ENCODE data around the gene FILIP1. TPM values are rescaled to one million over a fixed set of nuclear protein-coding genes. Genes with fewer than 3 reads are reported as not detected.

FILIP1 gene
- total and polyA plus RNA-seq, 9 donors, result 1.1 to 7.1 (median 2.7) TPM

- Histone ChIP-seq H3K4me3 (no peak overlapping the region), H3K9me3 (no peaks in the 10 kb centered on the region), H3K36me3 (no peaks in the 10 kb centered on the region), H3K27me3 (no peaks in the 10 kb centered on the region), H3K4me1 (ENCODE audit: insufficient read depth) (peaks cover 3% of the 10 kb centered on the region), H3K27ac (no peak overlapping the region)
- 78 to 84% (median 78%) methylated on average over 5 of the region's 5 CpGs for WGBS, 3 donors
- DNase-seq, result no peak
- intact Hi-C loops (cut with DNase I), result loop anchor here (5.0 to 10.0 kb wide), 2 partner anchors 256 to 259 kb away; no protein-coding TSS in a partner anchor
- TF ChIP-seq POLR2A (IDR thresholded peaks at IDR 0.05), result no peak
These were observed 225.2 kb downstream of the FILIP1 start for GRCh38 chr6:75268121-75268987.

DNA sequence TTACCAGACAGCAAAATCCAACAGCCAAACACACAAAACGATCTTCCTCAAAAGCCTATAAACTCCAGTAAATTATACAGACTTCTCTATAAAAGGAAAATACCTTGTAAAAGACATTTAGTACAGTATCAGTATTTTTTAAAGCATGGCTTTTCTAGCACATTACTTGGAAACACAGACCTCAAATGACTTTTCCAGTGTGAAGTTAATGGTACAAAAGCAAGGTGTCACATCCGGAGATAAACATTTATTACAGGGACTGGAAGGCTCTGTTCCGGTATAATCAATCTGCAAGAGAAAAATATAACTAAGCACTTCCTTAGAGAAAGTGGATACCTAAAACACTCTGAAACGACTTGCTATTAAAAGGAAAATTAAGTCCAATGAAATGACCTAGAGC is 226.1 kb downstream of the FILIP1 start:
- 30 to 35% (median 32%) methylated on average over 4 of the region's 4 CpGs for WGBS, 3 donors
- no peak overlapping the region for H3K4me3 ChIP-seq
- H3K9me3 ChIP-seq, result no peaks in the 10 kb centered on the region
- no peaks in the 10 kb centered on the region for H3K36me3 ChIP-seq
- DNase-seq, result no peak
- H3K27ac ChIP-seq, result no peak overlapping the region
- peaks cover 1% of the 10 kb centered on the region for H3K4me1 ChIP-seq (ENCODE audit: insufficient read depth)
- intact Hi-C loops (cut with DNase I), result loop anchor here (5.0 to 10.0 kb wide), 2 partner anchors 257 to 260 kb away; no protein-coding TSS in a partner anchor
- H3K27me3 ChIP-seq, result no peaks in the 10 kb centered on the region
- no peak for TF ChIP-seq POLR2A (IDR thresholded peaks at IDR 0.05)
- no peak for TF ChIP-seq CTCF (IDR thresholded peaks at IDR 0.05)
- TF ChIP-seq EP300 (IDR thresholded peaks at IDR 0.05), result no peak

DNA sequence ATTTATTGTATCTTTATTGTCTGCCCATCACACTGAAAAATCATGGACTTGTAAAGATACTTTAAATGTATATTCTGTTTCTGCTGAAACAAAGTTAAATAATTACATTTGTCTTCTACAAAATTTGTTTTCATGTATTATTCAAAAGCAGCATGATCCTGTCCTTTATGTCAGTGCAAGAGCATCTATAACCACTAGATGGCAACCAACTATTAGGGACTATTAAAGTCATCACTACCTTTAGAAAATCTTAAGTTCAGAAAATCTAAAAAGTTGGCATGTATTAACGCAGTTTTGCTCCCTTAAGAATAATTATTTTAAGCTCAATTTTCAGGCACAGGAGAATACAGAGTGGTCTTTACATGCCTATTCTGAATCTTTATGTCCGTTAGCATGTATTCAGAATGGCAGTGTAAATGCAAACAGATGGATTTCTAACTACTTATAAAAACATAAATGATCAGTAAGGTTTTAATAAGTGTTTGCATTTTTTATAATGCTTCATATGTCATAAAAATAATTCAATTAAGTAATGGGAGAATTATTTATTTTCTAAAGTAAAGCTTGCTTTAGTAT is 226.8 kb downstream of the FILIP1 start:
- H3K27ac ChIP-seq, result no peak overlapping the region

GRCh38 chr6:75263401-75263750 is 230.2 kb downstream of the FILIP1 start:
- H3K36me3 ChIP-seq, result no peaks in the 10 kb centered on the region

More for the DNA sequence above, 226.8 kb downstream of the FILIP1 start:
- TF ChIP-seq EP300 (IDR thresholded peaks at IDR 0.05) (no peak), CTCF (IDR thresholded peaks at IDR 0.05) (peak; percentile 18 to 71 (median 59))
- intact Hi-C loops (cut with DNase I), result loop anchor here (5.0 to 10.0 kb wide), 2 partner anchors 258 to 260 kb away; no protein-coding TSS in a partner anchor
- no peaks in the 10 kb centered on the region for H3K36me3 ChIP-seq
- no peak overlapping the region for H3K4me3 ChIP-seq
- no peaks in the 10 kb centered on the region for H3K27me3 ChIP-seq
- 51% methylated on average over 2 of the region's 2 CpGs for WGBS, 3 donors
- H3K4me1 ChIP-seq (ENCODE audit: insufficient read depth), result peaks cover 1% of the 10 kb centered on the region
- no peaks in the 10 kb centered on the region for H3K9me3 ChIP-seq
- no peak for DNase-seq

More at GRCh38 chr6:75263401-75263750, 230.2 kb downstream of the FILIP1 start:
- Histone ChIP-seq H3K9me3 (no peaks in the 10 kb centered on the region), H3K4me1 (ENCODE audit: insufficient read depth) (peaks cover 1% of the 10 kb centered on the region), H3K27ac (no peak overlapping the region), H3K4me3 (no peak overlapping the region), H3K27me3 (no peaks in the 10 kb centered on the region)
- DNase-seq, result no peak
- TF ChIP-seq CTCF (IDR thresholded peaks at IDR 0.05), result no peak
- TF ChIP-seq POLR2A (IDR thresholded peaks at IDR 0.05), result no peak
- no peak for TF ChIP-seq EP300 (IDR thresholded peaks at IDR 0.05)
- intact Hi-C loops (cut with DNase I), result loop anchor here in 3 of 4 donors (10.0 kb wide), 1 partner anchor 261 kb away; no protein-coding TSS in a partner anchor

Measured in ovary (tissue), 9 donors.